Fibroblast of upper back skin (primary cell): Measurements from ENCODE around the gene EPGN.
A peak's percentile ranks its signal among the peaks of the same experiment; 100 is the strongest.
"Not testable (repeated sequence)": the region's sequence is repeated elsewhere in the genome, so short reads cannot be mapped to it uniquely, and the experiment has no call there.

Source experiments
- DNase-seq: peaks from one replicate; pipeline ENCODE4 v3.0.0-alpha.2; 2013

Gene EPGN

GRCh38 chr4:74311696-74312313, 3.5 kb downstream of the EPGN start:
- DNase-seq, result peak; percentile 65

GRCh38 chr4:74314329-74314728, 6.1 kb downstream of the EPGN start:
- no peak for DNase-seq

GRCh38 chr4:74314944-74315343, 6.7 kb downstream of the EPGN start:
- no peak for DNase-seq

- no peak for DNase-seq
Observed at GRCh38 chr4:74315376-74315775, 7.1 kb downstream of the EPGN start.

GRCh38 chr4:74316397-74316796, 8.1 kb downstream of the EPGN start:
- peak; percentile 30 for DNase-seq

GRCh38 chr4:74317616-74318246, 9.5 kb downstream of the EPGN start:
- DNase-seq, result peak; percentile 15

GRCh38 chr4:74318276-74318675, 10.0 kb downstream of the EPGN start:
- DNase-seq, result no peak

GRCh38 chr4:74319470-74319869, 11.2 kb downstream of the EPGN start:
- DNase-seq, result peak; percentile 40

- DNase-seq, result peak; percentile 63
Observed at GRCh38 chr4:74320559-74321118, 12.4 kb downstream of the EPGN start.

GRCh38 chr4:74322301-74322700, 14.0 kb downstream of the EPGN start:
- no peak for DNase-seq

- DNase-seq, result no peak
Observed at GRCh38 chr4:74323663-74324062, 15.4 kb downstream of the EPGN start.

- no peak for DNase-seq
Observed at GRCh38 chr4:74324262-74324661, 16.0 kb downstream of the EPGN start.

- no peak for DNase-seq
Observed at GRCh38 chr4:74325886-74326285, 17.6 kb downstream of the EPGN start.

- DNase-seq, result peak; percentile 35
Observed at GRCh38 chr4:74327762-74328161, 19.5 kb downstream of the EPGN start.

GRCh38 chr4:74328501-74328900, 20.2 kb downstream of the EPGN start:
- no peak for DNase-seq

GRCh38 chr4:74329307-74329706, 21.0 kb downstream of the EPGN start:
- DNase-seq, result no peak

GRCh38 chr4:74330295-74330750, 22.1 kb downstream of the EPGN start:
- no peak for DNase-seq

GRCh38 chr4:74331252-74331651, 23.0 kb downstream of the EPGN start:
- no peak for DNase-seq

GRCh38 chr4:74331944-74332343, 23.7 kb downstream of the EPGN start:
- DNase-seq, result no peak

- DNase-seq, result no peak
Observed at GRCh38 chr4:74334636-74335035, 26.4 kb downstream of the EPGN start.

GRCh38 chr4:74335341-74336021, 27.2 kb downstream of the EPGN start:
- DNase-seq, result no peak

GRCh38 chr4:74338792-74339333, 30.6 kb downstream of the EPGN start:
- no peak for DNase-seq

GRCh38 chr4:74339501-74339900, 31.2 kb downstream of the EPGN start:
- DNase-seq, result no peak

- DNase-seq, result not testable (repeated sequence)
Observed at GRCh38 chr4:74340421-74340820, 32.2 kb downstream of the EPGN start.
